Astrocyte (in vitro differentiated cells and primary cell): Measurements from ENCODE around the gene ARAP1. TPM values are rescaled to one million over a fixed set of nuclear protein-coding genes. Genes with fewer than 3 reads are reported as not detected.

Experiments
- DNase-seq: peaks from one replicate; pipeline ENCODE4 v3.0.0-alpha.2; 2010; ENCODE audit warnings: low read depth
- FAIRE-seq: peaks from 2 replicates; lab custom pipeline; 2011; peaks lifted over from hg19 to GRCh38; lab: Jason Lieb, UNC
- H2AFZ ChIP-seq: 2 replicates; pipeline ENCODE4 v1.6.0; 2012; ENCODE audit warnings: low read depth, low read length, inconsistent platforms
- H3K27ac ChIP-seq: 2 replicates; pipeline ENCODE4 v1.5.1; 2011; ENCODE audit warnings: low read depth, low read length, inconsistent platforms
- H3K27me3 ChIP-seq: 2 replicates; pipeline ENCODE4 v1.6.0; 2011; ENCODE audit warnings: low read length, inconsistent platforms; ENCODE audit not compliant: insufficient read depth
- H3K36me3 ChIP-seq: 2 replicates; pipeline ENCODE4 v1.5.1; 2011; ENCODE audit warnings: low read length, inconsistent platforms; ENCODE audit not compliant: insufficient read depth
- H3K4me1 ChIP-seq: 2 replicates; pipeline ENCODE4 v1.5.1; 2011; ENCODE audit warnings: low read length, inconsistent platforms; ENCODE audit not compliant: insufficient read depth
- H3K4me2 ChIP-seq: 2 replicates; pipeline ENCODE4 v1.6.0; 2012; ENCODE audit warnings: low read length, inconsistent platforms
- H3K4me3 ChIP-seq: 2 replicates; pipeline ENCODE4 v1.5.1; 2011; ENCODE audit warnings: low read depth, mild to moderate bottlenecking, low read length, inconsistent platforms; ENCODE audit not compliant: insufficient read depth
- H3K79me2 ChIP-seq: 2 replicates; pipeline ENCODE4 v1.6.0; 2012; ENCODE audit warnings: mild to moderate bottlenecking, low read length, inconsistent platforms; ENCODE audit not compliant: insufficient read depth
- H3K9ac ChIP-seq: 2 replicates; pipeline ENCODE4 v1.6.0; 2012; ENCODE audit warnings: mild to moderate bottlenecking, low read length, inconsistent platforms
- H3K9me3 ChIP-seq: 2 replicates; pipeline ENCODE4 v1.5.1; 2012; ENCODE audit warnings: low read depth, mild to moderate bottlenecking, low read length, inconsistent platforms; ENCODE audit not compliant: insufficient read depth
- H4K20me1 ChIP-seq: 2 replicates; pipeline ENCODE4 v1.6.0; 2012; ENCODE audit warnings: low read length, inconsistent platforms; ENCODE audit not compliant: insufficient read depth
- H3K27ac Mint-ChIP-seq: one replicate; pipeline ENCODE4 v1.8.0; 2021; ENCODE audit warnings: mild to moderate bottlenecking, mixed read lengths; ENCODE audit not compliant: unreplicated experiment
- H3K27me3 Mint-ChIP-seq: one replicate; pipeline ENCODE4 v1.8.0; 2021; ENCODE audit warnings: low read depth, mixed read lengths; ENCODE audit not compliant: unreplicated experiment
- H3K36me3 Mint-ChIP-seq: one replicate; pipeline ENCODE4 v1.8.0; 2021; ENCODE audit warnings: low read depth, mixed read lengths; ENCODE audit not compliant: unreplicated experiment
- H3K4me1 Mint-ChIP-seq: one replicate; pipeline ENCODE4 v1.8.0; 2021; ENCODE audit warnings: low read depth, mixed read lengths; ENCODE audit not compliant: unreplicated experiment
- H3K4me3 Mint-ChIP-seq: one replicate; pipeline ENCODE4 v1.8.0; 2021; ENCODE audit warnings: mild to moderate bottlenecking, moderate library complexity, mixed read lengths; ENCODE audit not compliant: unreplicated experiment
- H3K9me3 Mint-ChIP-seq: one replicate; pipeline ENCODE4 v1.8.0; 2021; ENCODE audit warnings: mild to moderate bottlenecking, mixed read lengths; ENCODE audit not compliant: unreplicated experiment
- EZH2 ChIP-seq: IDR thresholded peaks from 2 replicates; pipeline ENCODE4 v1.6.1; 2012; ENCODE audit warnings: mild to moderate bottlenecking, low read length, inconsistent platforms; ENCODE audit not compliant: insufficient read depth
- total RNA-seq: library from RNA; stranded (reverse); gene quantifications from 2 replicates; pipeline ENCODE4 v1.2.1, GENCODE V29; 2021
- TF ChIP-seq, protein P1 (sequence below): IDR thresholded peaks from 2 replicates; pipeline ENCODE4 v1.5.1; 2011; ENCODE audit warnings: low read depth, mild to moderate bottlenecking, inconsistent platforms, low read length, moderate library complexity; ENCODE audit not compliant: insufficient read depth

Gene ARAP1
- total RNA-seq, 1 donor from 2014 or later = 31.9 TPM

DNA sequence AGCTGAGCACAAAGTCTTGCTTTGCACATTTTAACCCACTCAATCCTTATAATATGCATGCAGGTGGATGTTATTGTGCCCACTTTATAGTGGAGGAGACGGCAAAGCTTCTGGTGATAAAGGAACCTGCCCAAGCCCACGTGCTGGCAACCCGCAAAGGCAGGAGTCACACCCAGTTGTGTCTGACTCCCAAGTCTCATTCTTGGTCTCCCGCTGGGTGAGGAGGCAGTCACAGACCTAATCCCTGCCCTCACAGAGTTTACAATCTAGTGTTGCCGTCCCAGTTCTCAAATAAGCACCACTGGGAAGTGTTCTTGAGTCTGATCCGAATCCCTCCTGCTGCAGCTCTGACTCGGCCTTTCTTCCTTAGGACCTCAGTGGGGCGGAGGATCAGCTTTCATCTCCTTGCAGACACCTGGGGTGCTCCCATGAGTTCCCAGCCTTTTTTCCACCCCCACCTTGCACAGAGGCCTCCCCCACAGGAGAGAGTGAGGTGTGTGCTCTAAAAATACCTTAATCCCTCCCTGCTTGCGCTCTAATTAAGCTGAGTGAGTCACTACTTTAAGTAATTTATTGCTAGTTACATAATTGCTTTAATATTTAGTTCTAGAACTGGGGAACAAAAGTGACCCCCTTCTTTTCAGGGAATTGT lies 93.1 kb downstream of the ARAP1 start:
- H3K4me3 Mint-ChIP-seq = no peak overlapping the region
- H3K27ac Mint-ChIP-seq = no peak overlapping the region
- no peaks in the 10 kb centered on the region for H3K9me3 ChIP-seq
- peaks cover 5% of the 10 kb centered on the region for H3K9me3 Mint-ChIP-seq
- H3K36me3 Mint-ChIP-seq = no peaks in the 10 kb centered on the region
- DNase-seq = no peak
- H3K4me1 Mint-ChIP-seq = no peaks in the 10 kb centered on the region
- H3K4me3 ChIP-seq = no peak overlapping the region
- H4K20me1 ChIP-seq = no peaks in the 10 kb centered on the region
- no peaks in the 10 kb centered on the region for H3K4me1 ChIP-seq
- no peaks in the 10 kb centered on the region for H3K36me3 ChIP-seq
- H3K27me3 Mint-ChIP-seq = peaks cover 74% of the 10 kb centered on the region
- H3K27ac ChIP-seq = no peak overlapping the region
- no peak overlapping the region for H3K4me2 ChIP-seq
- H2AFZ ChIP-seq = no peak overlapping the region
- H3K27me3 ChIP-seq = peaks cover 12% of the 10 kb centered on the region
- H3K9ac ChIP-seq = no peak overlapping the region
- no peak for TF ChIP-seq EZH2
- TF ChIP-seq, protein P1, sequence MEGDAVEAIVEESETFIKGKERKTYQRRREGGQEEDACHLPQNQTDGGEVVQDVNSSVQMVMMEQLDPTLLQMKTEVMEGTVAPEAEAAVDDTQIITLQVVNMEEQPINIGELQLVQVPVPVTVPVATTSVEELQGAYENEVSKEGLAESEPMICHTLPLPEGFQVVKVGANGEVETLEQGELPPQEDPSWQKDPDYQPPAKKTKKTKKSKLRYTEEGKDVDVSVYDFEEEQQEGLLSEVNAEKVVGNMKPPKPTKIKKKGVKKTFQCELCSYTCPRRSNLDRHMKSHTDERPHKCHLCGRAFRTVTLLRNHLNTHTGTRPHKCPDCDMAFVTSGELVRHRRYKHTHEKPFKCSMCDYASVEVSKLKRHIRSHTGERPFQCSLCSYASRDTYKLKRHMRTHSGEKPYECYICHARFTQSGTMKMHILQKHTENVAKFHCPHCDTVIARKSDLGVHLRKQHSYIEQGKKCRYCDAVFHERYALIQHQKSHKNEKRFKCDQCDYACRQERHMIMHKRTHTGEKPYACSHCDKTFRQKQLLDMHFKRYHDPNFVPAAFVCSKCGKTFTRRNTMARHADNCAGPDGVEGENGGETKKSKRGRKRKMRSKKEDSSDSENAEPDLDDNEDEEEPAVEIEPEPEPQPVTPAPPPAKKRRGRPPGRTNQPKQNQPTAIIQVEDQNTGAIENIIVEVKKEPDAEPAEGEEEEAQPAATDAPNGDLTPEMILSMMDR = no peak
- H3K79me2 ChIP-seq = no peaks in the 10 kb centered on the region
- no peak for FAIRE-seq

DNA sequence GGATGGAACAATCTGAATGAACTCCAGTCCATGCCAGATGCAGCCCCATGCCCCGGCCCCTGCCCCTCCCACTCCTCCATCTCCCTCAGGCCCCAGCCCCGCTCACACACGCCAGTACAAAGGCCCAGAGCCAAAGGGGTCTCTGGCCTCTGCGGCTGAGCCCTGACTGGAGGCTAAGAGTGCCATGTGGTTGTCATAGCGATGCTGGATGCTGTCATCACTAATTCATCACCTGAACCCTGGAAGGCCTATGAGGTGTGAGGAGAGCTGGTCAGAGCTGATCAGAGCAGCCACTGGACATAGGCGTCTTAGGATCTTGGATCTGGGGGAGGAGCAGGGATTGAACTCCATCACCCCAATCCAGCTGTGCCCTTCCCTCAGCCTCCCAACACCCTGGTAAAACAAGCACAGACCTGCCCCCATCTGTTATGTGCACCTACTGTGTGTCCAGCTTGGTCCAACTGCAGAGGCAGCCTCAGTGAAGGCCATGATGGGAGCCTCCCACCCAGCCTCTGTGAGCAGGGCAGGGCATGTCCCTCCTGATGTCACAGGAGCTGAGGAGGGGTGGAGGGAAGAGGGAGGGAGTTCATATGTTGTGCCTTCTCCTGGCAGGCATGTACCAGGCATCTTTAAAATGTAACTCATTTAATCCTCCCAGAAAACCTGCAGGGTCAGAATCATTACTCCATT lies 94.7 kb downstream of the ARAP1 start:
- Mint-ChIP-seq H3K9me3 (peaks cover 5% of the 10 kb centered on the region), H3K27me3 (peaks cover 75% of the 10 kb centered on the region), H3K27ac (no peak overlapping the region), H3K36me3 (no peaks in the 10 kb centered on the region), H3K4me1 (no peaks in the 10 kb centered on the region), H3K4me3 (no peak overlapping the region)
- Histone ChIP-seq H3K4me2 (no peak overlapping the region), H3K27ac (no peak overlapping the region), H3K27me3 (peaks cover 12% of the 10 kb centered on the region), H3K36me3 (no peaks in the 10 kb centered on the region), H3K9me3 (no peaks in the 10 kb centered on the region), H3K79me2 (no peaks in the 10 kb centered on the region), H3K4me3 (no peak overlapping the region), H3K9ac (no peak overlapping the region), H2AFZ (no peak overlapping the region), H4K20me1 (no peaks in the 10 kb centered on the region), H3K4me1 (no peaks in the 10 kb centered on the region)
- DNase-seq (no peak), FAIRE-seq (no peak)
- no peak for TF ChIP-seq EZH2
- TF ChIP-seq, protein P1 = no peak
